ENCODE measurements around the gene AP5M1. TPM values are rescaled to one million over a fixed set of nuclear protein-coding genes. Genes with fewer than 3 reads are reported as not detected.
"Not testable (repeated sequence)": the region's sequence is repeated elsewhere in the genome, so short reads cannot be mapped to it uniquely, and the experiment has no call there.

Gene AP5M1, protein sequence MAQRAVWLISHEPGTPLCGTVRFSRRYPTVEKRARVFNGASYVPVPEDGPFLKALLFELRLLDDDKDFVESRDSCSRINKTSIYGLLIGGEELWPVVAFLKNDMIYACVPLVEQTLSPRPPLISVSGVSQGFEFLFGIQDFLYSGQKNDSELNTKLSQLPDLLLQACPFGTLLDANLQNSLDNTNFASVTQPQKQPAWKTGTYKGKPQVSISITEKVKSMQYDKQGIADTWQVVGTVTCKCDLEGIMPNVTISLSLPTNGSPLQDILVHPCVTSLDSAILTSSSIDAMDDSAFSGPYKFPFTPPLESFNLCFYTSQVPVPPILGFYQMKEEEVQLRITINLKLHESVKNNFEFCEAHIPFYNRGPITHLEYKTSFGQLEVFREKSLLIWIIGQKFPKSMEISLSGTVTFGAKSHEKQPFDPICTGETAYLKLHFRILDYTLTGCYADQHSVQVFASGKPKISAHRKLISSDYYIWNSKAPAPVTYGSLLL
- total RNA-seq (2022): 31.7 and 32.6 TPM in 2 replicates
- percentile 85 among the genes with signal in this experiment for Bru-seq, nascent RNA
- percentile 94 among the genes with signal in this experiment for BruChase-seq, experiment 1, labeled RNA remaining after a 6-hour chase
- percentile 94 among the genes with signal in this experiment for BruChase-seq, experiment 2, labeled RNA remaining after a 2-hour chase
- long read RNA-seq, full-length matches to known transcripts: 43 of 56 reads
- long read RNA-seq, partial matches to known transcripts: 2 of 56 reads
- long read RNA-seq, other reads (novel, unspliced or antisense): 11 of 56 reads

DNA sequence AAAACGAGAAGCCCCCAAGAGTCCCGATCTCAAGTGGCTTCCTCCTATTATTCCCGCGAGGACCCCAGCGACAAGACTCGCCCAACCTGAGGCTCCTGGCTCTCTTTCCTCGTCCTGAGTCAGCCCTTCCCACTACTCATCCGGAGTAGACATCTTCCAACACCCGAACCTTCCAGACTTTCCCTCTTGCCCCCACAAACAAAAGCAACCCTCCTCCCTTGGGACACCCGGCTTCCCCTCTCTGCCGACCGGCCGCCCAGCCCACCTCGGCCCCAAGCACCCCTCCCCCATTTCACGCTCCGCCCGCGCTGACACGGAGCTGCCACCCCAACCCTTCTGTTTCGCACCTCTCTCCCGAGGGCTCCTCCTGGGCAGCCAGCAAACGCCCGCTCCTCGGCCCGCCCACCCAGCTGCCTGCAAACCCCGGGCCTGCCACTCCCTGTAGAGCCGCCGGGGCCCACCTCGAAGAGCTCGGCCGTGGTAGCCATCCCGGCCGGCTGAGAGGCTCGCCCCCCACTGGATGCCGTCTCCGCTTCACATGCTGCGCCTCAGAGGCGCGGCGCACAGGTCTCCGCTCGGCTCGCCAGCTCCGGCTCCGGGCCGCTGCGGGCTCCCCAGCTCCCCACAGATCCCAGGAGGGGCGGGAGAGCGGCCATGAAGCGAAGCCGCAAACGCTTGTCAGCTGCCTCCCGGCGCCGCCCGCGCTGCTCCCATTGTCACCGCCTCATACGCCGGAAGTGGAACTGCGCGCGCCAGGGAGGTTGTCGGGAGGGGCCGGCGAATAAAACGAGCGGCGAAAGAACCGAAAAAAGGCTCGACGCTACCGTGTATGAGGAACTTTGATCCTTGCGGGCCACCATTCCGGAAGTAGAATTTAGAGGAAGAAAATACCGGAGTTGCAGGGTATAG lies at the start of gene AP5M1, which contains the start of gene EXOC5:
Gene AP5M1, plus strand, starts transcription at position 811 of the 909 bp plus-strand sequence. CDS start 344 bp downstream, outside the sequence.
Gene EXOC5, minus strand, starts transcription at position 745 of the 909 bp plus-strand sequence. Its CDS starts 257 bp downstream, at position 488.
- ChIA-PET CTCF (interaction anchor here (0.6 to 0.8 kb wide), 5 partner anchors 12 to 466 kb away, joined by 3 to 5 read pairs (median 3); no protein-coding TSS in a partner anchor), POLR2A (interaction anchor here (0.6 to 3.8 kb wide), 30 partner anchors 8 to 1030 kb away, joined by 3 to 44 read pairs (median 4); partner anchors contain the start of genes ACTR10, ARID4A, NAA30 and TMEM260)
- Mint-ChIP-seq H3K4me1 (ENCODE audit: insufficient read depth, unreplicated experiment) (peaks cover 32% of the 10 kb centered on the region), H3K27me3 (ENCODE audit: insufficient read depth, unreplicated experiment) (no peaks in the 10 kb centered on the region), H3K4me3 (ENCODE audit: unreplicated experiment) (peak within 1 kb of the TSS; percentile 98), H3K27ac (ENCODE audit: low read depth, unreplicated experiment) (peak within 1 kb of the TSS; percentile 96), H3K9me3 (ENCODE audit: unreplicated experiment) (no peaks in the 10 kb centered on the region), H3K36me3 (ENCODE audit: insufficient read depth, unreplicated experiment) (peaks cover 21% of the 10 kb centered on the region)
- intact Hi-C loops (cut with micrococcal nuclease): no loop called here
- BruUV-seq (replicated peaks): no TSS peak
- DNase-seq (ENCODE audit: unreplicated experiment): peak; percentile 93
- no peak for TF ChIP-seq CTCF (IDR thresholded peaks at IDR 0.05; ENCODE audit: unreplicated experiment)

GRCh38 chr14:57221931-57222330 lies 46.8 kb upstream of the AP5M1 start:
- Mint-ChIP-seq H3K27ac (ENCODE audit: low read depth, unreplicated experiment) (no peak overlapping the region), H3K9me3 (ENCODE audit: unreplicated experiment) (no peaks in the 10 kb centered on the region), H3K4me3 (ENCODE audit: unreplicated experiment) (no peak overlapping the region), H3K4me1 (ENCODE audit: insufficient read depth, unreplicated experiment) (no peaks in the 10 kb centered on the region), H3K27me3 (ENCODE audit: insufficient read depth, unreplicated experiment) (no peaks in the 10 kb centered on the region), H3K36me3 (ENCODE audit: insufficient read depth, unreplicated experiment) (peaks cover 34% of the 10 kb centered on the region)
- DNase-seq (ENCODE audit: unreplicated experiment): no peak
- ChIA-PET POLR2A (no interaction called here), CTCF (no interaction called here)
- BruUV-seq (replicated peaks): no TSS peak
- intact Hi-C loops (cut with micrococcal nuclease): no loop called here
- no peak for TF ChIP-seq CTCF (IDR thresholded peaks at IDR 0.05; ENCODE audit: unreplicated experiment)

DNA sequence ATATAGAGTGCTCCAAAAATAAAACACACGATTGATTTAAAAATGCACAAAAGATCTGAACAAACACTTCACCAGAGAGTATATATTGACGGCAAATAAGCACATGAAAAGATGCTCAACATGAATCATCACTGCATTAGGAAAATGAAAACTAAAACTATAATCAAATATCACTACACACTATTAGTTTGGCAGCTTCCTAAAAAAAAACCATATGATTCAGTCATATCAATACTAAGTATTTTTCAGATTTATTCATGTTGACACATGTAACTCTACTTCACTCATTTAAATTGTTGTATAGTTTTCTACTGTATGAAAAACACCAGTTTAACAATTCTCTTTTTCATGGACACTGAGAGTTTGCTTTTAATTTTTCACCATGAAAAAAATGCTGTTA lies 41.7 kb upstream of the AP5M1 start:
- H3K27ac Mint-ChIP-seq (ENCODE audit: low read depth, unreplicated experiment): no peak overlapping the region

DNA sequence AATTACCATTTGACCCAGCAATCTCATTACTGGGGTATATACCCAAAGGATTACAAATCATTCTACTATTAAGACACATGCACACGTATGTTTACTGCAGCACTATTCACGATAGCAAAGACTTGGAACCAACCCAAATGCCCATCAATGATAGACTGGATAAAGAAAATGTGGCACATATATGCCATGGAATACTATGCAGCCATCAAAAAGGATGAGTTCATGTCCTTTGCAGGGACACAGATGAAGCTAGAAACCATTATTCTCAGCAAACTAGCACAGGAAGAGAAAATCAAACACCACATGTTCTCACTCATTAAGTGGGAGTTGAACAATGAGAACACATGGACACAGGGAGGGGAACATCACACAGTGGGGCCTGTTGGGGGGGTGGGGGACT lies 40.5 kb upstream of the AP5M1 start:
- H3K27ac Mint-ChIP-seq (ENCODE audit: low read depth, unreplicated experiment); H3K27me3 Mint-ChIP-seq (ENCODE audit: insufficient read depth, unreplicated experiment); intact Hi-C loops (cut with micrococcal nuclease); H3K4me3 Mint-ChIP-seq (ENCODE audit: unreplicated experiment); POLR2A ChIA-PET; BruUV-seq (replicated peaks); DNase-seq (ENCODE audit: unreplicated experiment); CTCF ChIA-PET; H3K4me1 Mint-ChIP-seq (ENCODE audit: insufficient read depth, unreplicated experiment); H3K9me3 Mint-ChIP-seq (ENCODE audit: unreplicated experiment): not testable (repeated sequence)
- peaks cover 37% of the 10 kb centered on the region for H3K36me3 Mint-ChIP-seq (ENCODE audit: insufficient read depth, unreplicated experiment)

More for the DNA sequence above, 41.7 kb upstream of the AP5M1 start:
- no peaks in the 10 kb centered on the region for H3K27me3 Mint-ChIP-seq (ENCODE audit: insufficient read depth, unreplicated experiment)
- H3K9me3 Mint-ChIP-seq (ENCODE audit: unreplicated experiment): no peaks in the 10 kb centered on the region
- ChIA-PET CTCF (no interaction called here), POLR2A (no interaction called here)
- TF ChIP-seq CTCF (IDR thresholded peaks at IDR 0.05; ENCODE audit: unreplicated experiment): no peak
- BruUV-seq (replicated peaks): no TSS peak
- no peaks in the 10 kb centered on the region for H3K4me1 Mint-ChIP-seq (ENCODE audit: insufficient read depth, unreplicated experiment)
- DNase-seq (ENCODE audit: unreplicated experiment): no peak
- no peak overlapping the region for H3K4me3 Mint-ChIP-seq (ENCODE audit: unreplicated experiment)
- intact Hi-C loops (cut with micrococcal nuclease): no loop called here
- H3K36me3 Mint-ChIP-seq (ENCODE audit: insufficient read depth, unreplicated experiment): peaks cover 31% of the 10 kb centered on the region

Data from MCF 10A (cell line).